ENCODE measurements around the gene LHX1. TPM values are rescaled to one million over a fixed set of nuclear protein-coding genes. Genes with fewer than 3 reads are reported as not detected.

LHX1 gene
- total RNA-seq, 1 donor from 2014 or later, result 1.1 TPM

DNA sequence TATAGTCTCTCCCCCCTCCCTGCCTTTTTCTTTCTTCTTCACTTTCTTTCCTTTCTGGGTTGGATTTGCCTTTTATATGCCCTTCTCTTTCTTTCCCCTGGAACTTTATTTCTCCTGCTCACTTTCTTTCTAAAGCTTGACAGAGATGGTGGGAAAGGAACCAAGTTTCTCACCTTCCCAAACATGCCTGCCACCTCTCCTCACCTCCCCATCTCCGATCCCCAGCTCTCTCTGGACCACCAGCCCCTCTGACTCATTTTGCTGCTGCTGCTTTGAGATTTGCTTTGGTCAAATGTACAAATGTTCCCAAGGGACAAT, 6.7 kb upstream of the LHX1 start:
- no peak for DNase-seq (ENCODE audit: low read depth, low spot score)

DNA sequence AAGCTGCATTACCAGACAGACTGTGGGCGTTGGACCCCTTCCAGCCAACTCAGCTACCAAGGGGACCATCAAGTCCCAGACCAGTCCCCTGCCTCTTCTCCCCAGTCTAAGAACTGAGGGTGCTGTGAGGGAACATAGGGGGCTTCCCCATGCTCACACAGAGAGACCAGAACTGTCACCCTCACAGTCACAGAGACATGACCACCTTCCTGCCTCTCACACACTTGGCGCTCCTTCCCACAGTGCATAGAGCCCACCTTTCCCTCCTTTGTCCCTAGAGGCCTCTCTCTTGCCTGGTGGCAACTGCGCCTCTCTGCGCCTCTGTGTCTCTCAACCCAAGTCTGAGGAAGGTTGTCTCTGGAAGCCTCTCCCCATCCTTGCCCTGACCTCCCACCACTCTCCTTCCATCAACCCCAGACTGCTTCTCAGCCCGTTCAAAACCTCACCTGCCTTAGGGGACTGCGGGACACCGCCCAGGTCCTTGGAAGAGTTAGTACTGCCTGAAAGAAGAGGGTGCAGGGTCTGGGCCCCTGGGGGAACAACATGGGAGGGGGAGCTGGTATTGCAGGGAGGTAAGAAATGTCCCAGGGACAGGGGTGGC, 6.1 kb upstream of the LHX1 start:
- peaks cover 34% of the 10 kb centered on the region for H3K4me1 Mint-ChIP-seq
- no peak overlapping the region for H3K4me3 Mint-ChIP-seq
- no peak for DNase-seq (ENCODE audit: low read depth, low spot score)
- H3K9me3 Mint-ChIP-seq, result no peaks in the 10 kb centered on the region
- H3K27ac Mint-ChIP-seq (ENCODE audit: unreplicated experiment), result no peak overlapping the region
- peaks cover 2% of the 10 kb centered on the region for H3K36me3 Mint-ChIP-seq (ENCODE audit: low read depth)
- H3K27me3 Mint-ChIP-seq (ENCODE audit: low read depth), result peaks cover 95% of the 10 kb centered on the region
- TF ChIP-seq, protein P1, sequence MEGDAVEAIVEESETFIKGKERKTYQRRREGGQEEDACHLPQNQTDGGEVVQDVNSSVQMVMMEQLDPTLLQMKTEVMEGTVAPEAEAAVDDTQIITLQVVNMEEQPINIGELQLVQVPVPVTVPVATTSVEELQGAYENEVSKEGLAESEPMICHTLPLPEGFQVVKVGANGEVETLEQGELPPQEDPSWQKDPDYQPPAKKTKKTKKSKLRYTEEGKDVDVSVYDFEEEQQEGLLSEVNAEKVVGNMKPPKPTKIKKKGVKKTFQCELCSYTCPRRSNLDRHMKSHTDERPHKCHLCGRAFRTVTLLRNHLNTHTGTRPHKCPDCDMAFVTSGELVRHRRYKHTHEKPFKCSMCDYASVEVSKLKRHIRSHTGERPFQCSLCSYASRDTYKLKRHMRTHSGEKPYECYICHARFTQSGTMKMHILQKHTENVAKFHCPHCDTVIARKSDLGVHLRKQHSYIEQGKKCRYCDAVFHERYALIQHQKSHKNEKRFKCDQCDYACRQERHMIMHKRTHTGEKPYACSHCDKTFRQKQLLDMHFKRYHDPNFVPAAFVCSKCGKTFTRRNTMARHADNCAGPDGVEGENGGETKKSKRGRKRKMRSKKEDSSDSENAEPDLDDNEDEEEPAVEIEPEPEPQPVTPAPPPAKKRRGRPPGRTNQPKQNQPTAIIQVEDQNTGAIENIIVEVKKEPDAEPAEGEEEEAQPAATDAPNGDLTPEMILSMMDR (conservative IDR thresholded peaks at IDR 0.05), result no peak

More for the DNA sequence above, 6.7 kb upstream of the LHX1 start:
- Mint-ChIP-seq H3K4me3 (no peak overlapping the region), H3K4me1 (peaks cover 30% of the 10 kb centered on the region), H3K27me3 (ENCODE audit: low read depth) (peaks cover 95% of the 10 kb centered on the region), H3K9me3 (no peaks in the 10 kb centered on the region), H3K27ac (ENCODE audit: unreplicated experiment) (no peak overlapping the region), H3K36me3 (ENCODE audit: low read depth) (peaks cover 2% of the 10 kb centered on the region)
- TF ChIP-seq, protein P1 (conservative IDR thresholded peaks at IDR 0.05), result no peak

DNA sequence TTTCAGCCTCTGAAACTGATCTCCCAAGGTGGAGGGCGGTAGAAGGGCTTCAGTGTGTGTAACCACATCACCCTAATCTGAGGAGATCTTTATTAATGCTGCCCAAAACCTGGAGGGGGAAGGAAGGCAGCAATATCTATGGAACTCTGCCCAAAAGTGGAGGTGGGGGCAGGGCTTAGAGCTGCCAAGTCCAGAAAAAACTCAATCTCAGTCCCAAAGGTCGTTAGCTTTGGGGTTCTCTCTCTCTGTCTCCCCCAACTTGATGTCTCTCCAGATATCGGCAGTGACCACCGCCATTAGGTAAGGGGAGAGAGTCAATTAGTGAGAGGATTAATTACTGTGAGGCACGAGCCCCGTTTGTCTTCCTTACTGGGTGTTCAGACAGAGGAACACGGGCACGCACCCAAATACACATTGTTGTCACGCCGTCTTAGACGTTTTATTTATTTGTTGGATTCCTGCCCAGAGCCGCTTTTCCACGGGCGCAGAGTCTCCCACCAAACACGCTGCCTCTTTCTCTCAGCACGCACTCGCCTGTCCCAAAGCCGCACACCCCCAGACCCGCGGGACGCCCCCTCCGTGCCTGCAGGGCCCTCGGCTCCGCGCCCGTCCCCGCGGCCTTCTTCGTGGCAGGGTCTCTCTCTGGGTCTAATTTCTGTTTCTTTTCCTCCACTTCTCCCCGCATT, 5.4 kb upstream of the LHX1 start:
- no peak for DNase-seq (ENCODE audit: low read depth, low spot score)
- peak overlapping the region; percentile 23 for H3K4me3 Mint-ChIP-seq
- H3K27me3 Mint-ChIP-seq (ENCODE audit: low read depth), result peaks cover 97% of the 10 kb centered on the region
- peaks cover 37% of the 10 kb centered on the region for H3K4me1 Mint-ChIP-seq
- TF ChIP-seq, protein P1 (conservative IDR thresholded peaks at IDR 0.05), result no peak
- H3K27ac Mint-ChIP-seq (ENCODE audit: unreplicated experiment), result no peak overlapping the region
- no peaks in the 10 kb centered on the region for H3K9me3 Mint-ChIP-seq
- H3K36me3 Mint-ChIP-seq (ENCODE audit: low read depth), result peaks cover 2% of the 10 kb centered on the region

DNA sequence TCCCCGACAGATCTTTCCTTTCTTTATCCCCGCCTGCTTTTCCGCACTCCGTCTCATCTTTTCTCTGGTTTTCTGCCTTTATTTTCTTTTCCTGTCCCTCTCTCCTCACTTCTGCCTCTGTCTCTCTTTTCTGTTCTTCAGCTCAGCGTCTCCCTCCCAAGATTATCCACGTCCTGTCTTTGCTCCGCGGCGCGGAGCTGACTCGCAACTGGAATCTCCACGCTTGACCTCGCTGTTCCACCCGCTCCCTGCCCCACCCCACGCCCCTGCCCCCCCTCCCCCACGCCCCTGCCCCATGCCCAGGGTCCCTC, 4.9 kb upstream of the LHX1 start:
- peaks cover 42% of the 10 kb centered on the region for H3K4me1 Mint-ChIP-seq
- TF ChIP-seq, protein P1 (conservative IDR thresholded peaks at IDR 0.05), result no peak
- peak overlapping the region; percentile 23 for H3K4me3 Mint-ChIP-seq
- no peaks in the 10 kb centered on the region for H3K9me3 Mint-ChIP-seq
- no peak for DNase-seq (ENCODE audit: low read depth, low spot score)
- H3K36me3 Mint-ChIP-seq (ENCODE audit: low read depth), result peaks cover 2% of the 10 kb centered on the region
- H3K27me3 Mint-ChIP-seq (ENCODE audit: low read depth), result peaks cover 100% of the 10 kb centered on the region
- no peak overlapping the region for H3K27ac Mint-ChIP-seq (ENCODE audit: unreplicated experiment)

DNA sequence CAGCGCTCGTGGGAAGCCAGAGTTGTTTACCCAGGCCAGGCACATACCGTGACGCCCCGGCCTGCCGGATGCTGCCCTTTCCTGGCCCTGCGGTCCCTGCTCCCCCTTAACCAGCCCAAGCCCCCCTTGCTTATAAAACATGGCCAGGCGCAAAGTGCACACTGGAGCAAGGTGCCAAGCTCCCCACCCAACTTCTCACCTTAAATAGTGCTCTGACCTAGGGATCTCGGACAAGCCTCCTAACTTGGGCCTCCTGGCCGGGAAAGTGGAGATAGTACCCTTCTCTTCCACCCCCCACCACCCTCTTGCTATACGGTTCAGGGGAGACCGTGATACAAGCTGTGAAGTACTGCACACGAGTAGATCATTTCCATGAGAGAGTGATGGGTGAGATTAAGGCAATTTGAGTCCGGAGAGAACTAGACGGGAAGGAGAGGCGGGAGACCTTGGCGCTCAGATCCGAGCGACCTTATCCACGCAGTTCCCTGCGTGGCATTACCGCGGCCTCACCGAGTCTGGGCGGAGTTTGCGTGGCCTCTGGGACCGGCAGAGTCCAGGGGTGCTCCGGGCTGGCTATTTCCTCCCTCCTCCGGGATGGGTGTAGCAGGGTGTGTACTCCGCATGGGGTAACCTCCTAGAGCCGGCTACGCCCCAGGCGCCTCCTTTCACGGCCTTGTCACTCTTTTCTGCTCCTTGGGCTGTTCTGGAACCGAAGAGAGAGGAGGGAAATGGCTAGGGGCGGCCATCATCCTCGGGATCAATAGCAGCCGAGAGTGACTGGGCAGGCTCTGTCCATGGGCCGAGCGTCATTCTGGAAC, 4.4 kb upstream of the LHX1 start:
- Mint-ChIP-seq H3K9me3 (no peaks in the 10 kb centered on the region), H3K4me1 (peaks cover 45% of the 10 kb centered on the region), H3K27ac (ENCODE audit: unreplicated experiment) (no peak overlapping the region), H3K36me3 (ENCODE audit: low read depth) (peaks cover 2% of the 10 kb centered on the region), H3K27me3 (ENCODE audit: low read depth) (peaks cover 100% of the 10 kb centered on the region), H3K4me3 (peak overlapping the region; percentile 9)
- DNase-seq (ENCODE audit: low read depth, low spot score), result no peak
- TF ChIP-seq, protein P1 (conservative IDR thresholded peaks at IDR 0.05), result no peak

Measured in neural crest cell (in vitro differentiated cells).